ENCODE results near the gene NUP35.

NUP35 gene

GRCh38 chr2:183209395-183210028 is 85.3 kb downstream of the NUP35 start:
- DNase-seq (ENCODE audit: low read depth in 2 of 2): no peak

All from activated CD4-positive, alpha-beta T cell treated with anti-CD3 and anti-CD28 coated beads for 24 hours (primary cell).